Measurements from ENCODE around the gene POU6F2. TPM values are rescaled to one million over a fixed set of nuclear protein-coding genes. Genes with fewer than 3 reads are reported as not detected.

The POU6F2 gene
- polyA plus RNA-seq, 2 donors, result 0.08 to 0.12 TPM

DNA sequence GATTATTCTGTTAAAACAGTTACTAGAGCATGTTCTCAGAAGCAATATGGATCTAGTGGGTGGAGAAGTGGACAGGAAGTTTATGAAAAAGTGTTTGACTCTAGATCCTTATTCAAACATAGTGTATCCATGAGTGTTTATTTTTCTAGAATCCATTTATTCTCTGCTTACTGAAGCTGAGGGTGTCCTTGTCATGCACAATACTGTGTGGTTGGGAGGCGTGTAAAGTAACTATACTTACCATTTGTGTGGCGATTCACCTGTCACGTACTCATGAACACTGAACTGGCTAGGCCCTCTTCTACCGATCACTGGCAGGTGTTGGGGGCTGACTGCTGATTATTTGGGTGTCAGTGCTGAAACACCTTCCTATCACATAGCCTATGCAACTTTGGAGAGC lies 74.0 kb downstream of the POU6F2 start:
- no peaks in the 10 kb centered on the region for H3K9me3 ChIP-seq (ENCODE audit: control insufficient read depth in 2 of 2, insufficient read depth in 1 of 2, low read depth in 1 of 2, low read length in 1 of 2)
- WGBS, 2 donors, result 66 to 69% methylated on average over 4 of the region's 4 CpGs

GRCh38 chr7:39054731-39055130 lies 77.0 kb downstream of the POU6F2 start:
- Histone ChIP-seq H3K36me3 (ENCODE audit: control insufficient read depth in 2 of 2, insufficient read depth in 2 of 2, low read length in 1 of 2) (no peaks in the 10 kb centered on the region), H3K4me1 (ENCODE audit: control insufficient read depth in 2 of 2, insufficient read depth in 2 of 2, low read length in 1 of 2) (no peaks in the 10 kb centered on the region), H3K4me3 (ENCODE audit: low read depth in 1 of 2, low read length in 2 of 2) (no peak overlapping the region), H3K27me3 (ENCODE audit: control insufficient read depth in 1 of 2, insufficient read depth in 2 of 2, low read length in 2 of 2) (no peaks in the 10 kb centered on the region), H3K9me3 (ENCODE audit: control insufficient read depth in 2 of 2, insufficient read depth in 1 of 2, low read depth in 1 of 2, low read length in 1 of 2) (no peaks in the 10 kb centered on the region), H3K27ac (ENCODE audit: low read depth in 2 of 2, low read length in 1 of 2) (no peak overlapping the region)
- WGBS, 2 donors, result 45 to 46% methylated on average over 4 of the region's 4 CpGs

More for the DNA sequence above, 74.0 kb downstream of the POU6F2 start:
- no peak overlapping the region for H3K4me3 ChIP-seq (ENCODE audit: low read depth in 1 of 2, low read length in 2 of 2)
- no peaks in the 10 kb centered on the region for H3K27me3 ChIP-seq (ENCODE audit: control insufficient read depth in 1 of 2, insufficient read depth in 2 of 2, low read length in 2 of 2)
- H3K4me1 ChIP-seq (ENCODE audit: control insufficient read depth in 2 of 2, insufficient read depth in 2 of 2, low read length in 1 of 2), result no peaks in the 10 kb centered on the region
- no peak overlapping the region for H3K27ac ChIP-seq (ENCODE audit: low read depth in 2 of 2, low read length in 1 of 2)
- no peaks in the 10 kb centered on the region for H3K36me3 ChIP-seq (ENCODE audit: control insufficient read depth in 2 of 2, insufficient read depth in 2 of 2, low read length in 1 of 2)

GRCh38 chr7:39056153-39056552 lies 78.4 kb downstream of the POU6F2 start:
- H3K36me3 ChIP-seq (ENCODE audit: control insufficient read depth in 2 of 2, insufficient read depth in 2 of 2, low read length in 1 of 2), result no peaks in the 10 kb centered on the region
- H3K9me3 ChIP-seq (ENCODE audit: control insufficient read depth in 2 of 2, insufficient read depth in 1 of 2, low read depth in 1 of 2, low read length in 1 of 2), result no peaks in the 10 kb centered on the region
- H3K4me1 ChIP-seq (ENCODE audit: control insufficient read depth in 2 of 2, insufficient read depth in 2 of 2, low read length in 1 of 2), result no peaks in the 10 kb centered on the region
- H3K27ac ChIP-seq (ENCODE audit: low read depth in 2 of 2, low read length in 1 of 2), result no peak overlapping the region
- no peaks in the 10 kb centered on the region for H3K27me3 ChIP-seq (ENCODE audit: control insufficient read depth in 1 of 2, insufficient read depth in 2 of 2, low read length in 2 of 2)
- H3K4me3 ChIP-seq (ENCODE audit: low read depth in 1 of 2, low read length in 2 of 2), result no peak overlapping the region
- 86 to 88% methylated on average over 1 of the region's 1 CpG for WGBS, 2 donors

DNA sequence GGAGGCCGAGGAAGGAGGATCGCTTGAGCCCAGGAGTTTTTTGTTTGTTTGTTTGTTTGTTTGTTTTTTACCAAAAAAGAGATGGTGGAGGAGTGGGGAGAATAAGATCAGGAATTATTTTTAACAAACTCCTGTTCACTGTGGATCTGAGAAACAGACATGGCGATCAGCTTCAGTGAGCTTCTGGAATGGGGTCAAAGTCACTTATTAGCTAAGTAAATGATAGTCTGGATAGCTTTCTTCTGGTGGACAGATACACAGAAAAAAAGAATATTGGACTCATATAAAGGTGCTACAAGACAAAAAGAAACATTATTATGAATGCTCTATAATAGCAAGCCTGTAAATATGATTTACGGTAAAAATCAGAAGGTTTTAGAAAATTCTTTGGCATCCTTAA lies 85.1 kb downstream of the POU6F2 start:
- Histone ChIP-seq H3K4me3 (ENCODE audit: low read depth in 1 of 2, low read length in 2 of 2) (no peak overlapping the region), H3K27ac (ENCODE audit: low read depth in 2 of 2, low read length in 1 of 2) (no peak overlapping the region), H3K36me3 (ENCODE audit: control insufficient read depth in 2 of 2, insufficient read depth in 2 of 2, low read length in 1 of 2) (no peaks in the 10 kb centered on the region), H3K4me1 (ENCODE audit: control insufficient read depth in 2 of 2, insufficient read depth in 2 of 2, low read length in 1 of 2) (no peaks in the 10 kb centered on the region), H3K9me3 (ENCODE audit: control insufficient read depth in 2 of 2, insufficient read depth in 1 of 2, low read depth in 1 of 2, low read length in 1 of 2) (no peaks in the 10 kb centered on the region), H3K27me3 (ENCODE audit: control insufficient read depth in 1 of 2, insufficient read depth in 2 of 2, low read length in 2 of 2) (no peaks in the 10 kb centered on the region)
- WGBS, 2 donors, result 80 to 81% methylated on average over 4 of the region's 4 CpGs

- WGBS, 2 donors, result 84 to 88% methylated on average over 5 of the region's 5 CpGs
- Histone ChIP-seq H3K9me3 (ENCODE audit: control insufficient read depth in 2 of 2, insufficient read depth in 1 of 2, low read depth in 1 of 2, low read length in 1 of 2) (no peaks in the 10 kb centered on the region), H3K4me1 (ENCODE audit: control insufficient read depth in 2 of 2, insufficient read depth in 2 of 2, low read length in 1 of 2) (no peaks in the 10 kb centered on the region), H3K36me3 (ENCODE audit: control insufficient read depth in 2 of 2, insufficient read depth in 2 of 2, low read length in 1 of 2) (no peaks in the 10 kb centered on the region), H3K27me3 (ENCODE audit: control insufficient read depth in 1 of 2, insufficient read depth in 2 of 2, low read length in 2 of 2) (no peaks in the 10 kb centered on the region), H3K4me3 (ENCODE audit: low read depth in 1 of 2, low read length in 2 of 2) (no peak overlapping the region), H3K27ac (ENCODE audit: low read depth in 2 of 2, low read length in 1 of 2) (no peak overlapping the region)
Observed at GRCh38 chr7:39069031-39069430, 91.3 kb downstream of the POU6F2 start.

DNA sequence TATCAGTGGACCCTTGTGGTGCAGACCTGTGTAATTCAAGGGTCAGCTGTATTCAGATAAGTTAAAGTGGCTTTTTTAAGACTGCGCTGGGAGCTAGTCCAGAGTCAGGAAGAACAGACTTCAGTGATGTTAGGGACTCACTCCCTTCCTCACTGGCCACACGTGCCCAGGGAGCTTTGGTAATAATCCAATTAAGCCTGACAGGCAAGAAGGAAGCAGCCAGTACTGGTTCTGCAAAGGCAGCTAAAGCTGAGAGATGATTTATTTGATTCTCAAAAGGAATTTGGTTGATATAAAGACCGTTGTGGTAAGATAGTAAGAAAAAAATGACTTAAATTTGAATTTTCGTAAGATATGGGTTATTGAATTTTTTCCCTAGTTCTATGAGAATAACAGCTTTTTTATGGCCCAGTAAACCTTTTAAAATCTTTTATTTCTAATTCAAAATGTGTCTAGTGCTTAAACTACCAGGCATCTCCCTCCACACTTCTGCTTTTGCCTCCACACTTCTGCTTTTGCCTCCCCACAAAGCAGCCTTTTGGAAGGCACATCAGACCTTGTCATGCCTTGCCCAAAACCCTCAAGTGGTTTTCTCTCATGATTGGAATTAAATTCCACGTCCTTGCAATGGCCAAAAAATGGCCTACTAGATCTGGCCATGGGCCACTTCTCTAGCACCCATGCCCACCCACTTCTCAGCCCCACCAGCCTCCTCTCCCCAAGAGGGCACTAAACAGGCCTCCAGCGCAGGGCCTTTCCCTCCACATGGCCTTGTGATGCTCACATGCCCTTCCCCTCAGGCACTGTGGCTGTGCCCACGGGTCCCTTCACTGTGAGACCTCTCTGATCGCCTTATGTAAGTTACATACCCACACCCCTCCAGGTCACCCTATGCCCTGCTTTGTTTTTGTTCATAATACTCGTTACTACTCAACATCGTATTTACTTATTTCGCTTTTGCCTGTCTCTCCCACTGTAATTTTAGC lies 92.5 kb downstream of the POU6F2 start:
- no peaks in the 10 kb centered on the region for H3K27me3 ChIP-seq (ENCODE audit: control insufficient read depth in 1 of 2, insufficient read depth in 2 of 2, low read length in 2 of 2)
- H3K27ac ChIP-seq (ENCODE audit: low read depth in 2 of 2, low read length in 1 of 2), result no peak overlapping the region
- no peak overlapping the region for H3K4me3 ChIP-seq (ENCODE audit: low read depth in 1 of 2, low read length in 2 of 2)
- no peaks in the 10 kb centered on the region for H3K36me3 ChIP-seq (ENCODE audit: control insufficient read depth in 2 of 2, insufficient read depth in 2 of 2, low read length in 1 of 2)
- no peaks in the 10 kb centered on the region for H3K4me1 ChIP-seq (ENCODE audit: control insufficient read depth in 2 of 2, insufficient read depth in 2 of 2, low read length in 1 of 2)
- 66 to 69% methylated on average over 11 of the region's 11 CpGs for WGBS, 2 donors
- H3K9me3 ChIP-seq (ENCODE audit: control insufficient read depth in 2 of 2, insufficient read depth in 1 of 2, low read depth in 1 of 2, low read length in 1 of 2), result no peaks in the 10 kb centered on the region

- Histone ChIP-seq H3K27me3 (ENCODE audit: control insufficient read depth in 1 of 2, insufficient read depth in 2 of 2, low read length in 2 of 2) (no peaks in the 10 kb centered on the region), H3K4me1 (ENCODE audit: control insufficient read depth in 2 of 2, insufficient read depth in 2 of 2, low read length in 1 of 2) (no peaks in the 10 kb centered on the region), H3K9me3 (ENCODE audit: control insufficient read depth in 2 of 2, insufficient read depth in 1 of 2, low read depth in 1 of 2, low read length in 1 of 2) (no peaks in the 10 kb centered on the region), H3K4me3 (ENCODE audit: low read depth in 1 of 2, low read length in 2 of 2) (no peak overlapping the region), H3K36me3 (ENCODE audit: control insufficient read depth in 2 of 2, insufficient read depth in 2 of 2, low read length in 1 of 2) (no peaks in the 10 kb centered on the region), H3K27ac (ENCODE audit: low read depth in 2 of 2, low read length in 1 of 2) (no peak overlapping the region)
- 89 to 91% methylated on average over 5 of the region's 5 CpGs for WGBS, 2 donors
Observed at GRCh38 chr7:39071116-39071515, 93.4 kb downstream of the POU6F2 start.

DNA sequence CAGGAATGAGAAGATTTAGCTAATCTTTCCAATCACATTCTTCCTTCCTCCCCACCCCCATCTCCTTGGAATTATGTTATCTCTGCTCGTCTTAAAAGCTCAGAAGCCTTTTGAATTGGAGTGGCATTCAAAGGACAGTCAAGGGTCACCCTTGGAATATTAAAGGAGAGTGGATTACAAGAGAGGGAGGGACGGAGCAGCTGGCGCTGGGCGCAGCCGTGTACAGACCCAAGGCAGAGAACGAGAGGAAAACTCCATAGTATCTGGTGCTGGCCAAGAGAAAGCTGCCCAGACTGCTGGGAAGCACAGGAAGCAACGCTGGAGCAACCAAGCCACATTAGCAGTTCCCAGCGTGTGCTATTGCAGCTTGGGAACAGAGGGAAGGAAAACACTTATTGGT lies 95.7 kb downstream of the POU6F2 start:
- no peak overlapping the region for H3K4me3 ChIP-seq (ENCODE audit: low read depth in 1 of 2, low read length in 2 of 2)
- no peaks in the 10 kb centered on the region for H3K27me3 ChIP-seq (ENCODE audit: control insufficient read depth in 1 of 2, insufficient read depth in 2 of 2, low read length in 2 of 2)
- no peak overlapping the region for H3K27ac ChIP-seq (ENCODE audit: low read depth in 2 of 2, low read length in 1 of 2)
- H3K36me3 ChIP-seq (ENCODE audit: control insufficient read depth in 2 of 2, insufficient read depth in 2 of 2, low read length in 1 of 2), result no peaks in the 10 kb centered on the region
- no peaks in the 10 kb centered on the region for H3K9me3 ChIP-seq (ENCODE audit: control insufficient read depth in 2 of 2, insufficient read depth in 1 of 2, low read depth in 1 of 2, low read length in 1 of 2)
- H3K4me1 ChIP-seq (ENCODE audit: control insufficient read depth in 2 of 2, insufficient read depth in 2 of 2, low read length in 1 of 2), result no peaks in the 10 kb centered on the region
- WGBS, 2 donors, result 32 to 39% methylated on average over 8 of the region's 8 CpGs

GRCh38 chr7:39075210-39075609 lies 97.5 kb downstream of the POU6F2 start:
- Histone ChIP-seq H3K4me3 (ENCODE audit: low read depth in 1 of 2, low read length in 2 of 2) (no peak overlapping the region), H3K27me3 (ENCODE audit: control insufficient read depth in 1 of 2, insufficient read depth in 2 of 2, low read length in 2 of 2) (no peaks in the 10 kb centered on the region), H3K27ac (ENCODE audit: low read depth in 2 of 2, low read length in 1 of 2) (no peak overlapping the region), H3K4me1 (ENCODE audit: control insufficient read depth in 2 of 2, insufficient read depth in 2 of 2, low read length in 1 of 2) (no peaks in the 10 kb centered on the region), H3K36me3 (ENCODE audit: control insufficient read depth in 2 of 2, insufficient read depth in 2 of 2, low read length in 1 of 2) (no peaks in the 10 kb centered on the region), H3K9me3 (ENCODE audit: control insufficient read depth in 2 of 2, insufficient read depth in 1 of 2, low read depth in 1 of 2, low read length in 1 of 2) (no peaks in the 10 kb centered on the region)
- WGBS, 2 donors, result 81 to 88% methylated on average over 1 of the region's 1 CpG

- Histone ChIP-seq H3K36me3 (ENCODE audit: control insufficient read depth in 2 of 2, insufficient read depth in 2 of 2, low read length in 1 of 2) (no peaks in the 10 kb centered on the region), H3K4me3 (ENCODE audit: low read depth in 1 of 2, low read length in 2 of 2) (no peak overlapping the region), H3K9me3 (ENCODE audit: control insufficient read depth in 2 of 2, insufficient read depth in 1 of 2, low read depth in 1 of 2, low read length in 1 of 2) (no peaks in the 10 kb centered on the region), H3K27ac (ENCODE audit: low read depth in 2 of 2, low read length in 1 of 2) (no peak overlapping the region), H3K27me3 (ENCODE audit: control insufficient read depth in 1 of 2, insufficient read depth in 2 of 2, low read length in 2 of 2) (no peaks in the 10 kb centered on the region), H3K4me1 (ENCODE audit: control insufficient read depth in 2 of 2, insufficient read depth in 2 of 2, low read length in 1 of 2) (no peaks in the 10 kb centered on the region)
- WGBS, 2 donors, result 72 to 76% methylated on average over 3 of the region's 3 CpGs
Observed at GRCh38 chr7:39083781-39084180, 106.1 kb downstream of the POU6F2 start.
